HG03469 (cell line): ENCODE data around the gene IL18R1.

ENCODE experiments used
- ATAC-seq: cut with Tn5 transposase; IDR thresholded peaks from one replicate; pipeline ENCODE4 v1.9.1; 2021; ENCODE audit warnings: mild to moderate bottlenecking, moderate library complexity, moderate number of reproducible peaks; ENCODE audit not compliant: unreplicated experiment

Gene IL18R1

DNA sequence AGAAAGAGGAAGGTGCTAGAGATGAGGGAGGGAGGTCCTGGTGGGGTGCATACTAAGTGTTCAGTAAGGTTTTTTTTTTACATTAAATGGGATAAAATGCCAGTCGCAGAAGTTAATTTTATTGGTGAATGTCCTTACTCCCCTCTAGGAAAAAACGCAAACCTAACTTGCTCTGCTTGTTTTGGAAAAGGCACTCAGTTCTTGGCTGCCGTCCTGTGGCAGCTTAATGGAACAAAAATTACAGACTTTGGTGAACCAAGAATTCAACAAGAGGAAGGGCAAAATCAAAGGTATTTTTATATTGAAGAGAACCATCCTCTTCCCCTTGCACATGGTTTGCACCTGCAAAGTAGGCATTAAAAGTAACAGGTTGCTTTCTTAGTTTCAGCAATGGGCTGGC lies 12.7 kb upstream of the IL18R1 start:
- no peak for ATAC-seq

DNA sequence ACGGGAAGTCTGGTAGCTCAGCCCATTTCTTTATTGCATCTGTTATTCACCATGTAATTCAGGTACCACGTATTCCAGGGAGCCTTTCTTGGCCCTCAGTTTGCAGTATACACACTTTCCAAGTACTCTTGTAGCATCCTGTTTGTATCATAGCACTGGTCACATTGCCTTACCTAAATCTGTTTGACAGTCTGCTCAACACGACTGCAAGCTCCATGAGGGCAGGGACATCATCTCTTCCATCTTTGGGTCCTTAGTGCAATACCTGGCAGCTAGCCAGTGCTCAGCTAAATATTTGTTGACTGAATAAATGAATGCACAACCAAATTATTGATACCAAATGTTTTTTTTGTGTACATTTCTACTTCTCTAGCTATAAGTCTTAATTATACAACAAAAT lies 11.2 kb upstream of the IL18R1 start:
- no peak for ATAC-seq

- no peak for ATAC-seq
Measured at GRCh38 chr2:102345329-102345920, 10.2 kb upstream of the IL18R1 start.

DNA sequence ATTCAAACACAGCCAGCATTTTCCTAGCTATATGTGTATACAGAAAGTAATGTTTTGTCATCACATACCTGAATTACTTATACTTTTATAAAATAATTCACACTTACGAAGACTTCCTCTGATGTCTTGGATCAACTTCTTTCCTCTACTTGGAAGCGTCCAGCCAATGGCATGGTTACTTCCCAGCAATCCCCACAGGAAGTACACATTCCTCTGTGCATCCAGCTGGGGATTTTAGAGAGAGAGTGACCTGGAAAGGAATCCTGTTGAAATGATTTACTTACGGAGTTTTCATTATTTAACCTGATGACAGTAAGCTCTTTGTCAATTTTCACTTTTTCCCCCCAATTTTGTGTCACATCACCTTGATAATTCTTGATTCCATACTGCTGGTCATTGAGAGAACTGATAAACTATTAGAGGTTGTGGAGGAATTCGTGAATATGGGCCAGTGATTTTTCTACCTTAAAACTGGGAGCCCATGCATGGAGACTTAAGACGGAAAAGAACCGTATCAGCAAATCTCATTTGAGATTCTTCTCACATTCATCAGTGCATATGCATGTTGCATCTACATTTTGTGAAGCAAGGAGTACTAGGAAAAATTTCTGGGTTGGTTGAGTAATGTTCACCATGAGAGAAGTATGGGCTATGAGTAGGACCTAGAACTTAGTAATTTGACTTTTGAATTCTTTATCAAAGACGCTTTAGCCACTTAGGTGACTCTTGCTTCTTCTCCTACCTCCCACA lies 9.0 kb upstream of the IL18R1 start:
- no peak for ATAC-seq

GRCh38 chr2:102350137-102350793 lies 5.3 kb upstream of the IL18R1 start:
- no peak for ATAC-seq

GRCh38 chr2:102356381-102356712 lies 751 bp downstream of the IL18R1 start:
- ATAC-seq: no peak

GRCh38 chr2:102356741-102357140 lies 1.1 kb downstream of the IL18R1 start:
- no peak for ATAC-seq

GRCh38 chr2:102357937-102358336 lies 2.3 kb downstream of the IL18R1 start:
- no peak for ATAC-seq

GRCh38 chr2:102358496-102358895 lies 2.9 kb downstream of the IL18R1 start:
- no peak for ATAC-seq

DNA sequence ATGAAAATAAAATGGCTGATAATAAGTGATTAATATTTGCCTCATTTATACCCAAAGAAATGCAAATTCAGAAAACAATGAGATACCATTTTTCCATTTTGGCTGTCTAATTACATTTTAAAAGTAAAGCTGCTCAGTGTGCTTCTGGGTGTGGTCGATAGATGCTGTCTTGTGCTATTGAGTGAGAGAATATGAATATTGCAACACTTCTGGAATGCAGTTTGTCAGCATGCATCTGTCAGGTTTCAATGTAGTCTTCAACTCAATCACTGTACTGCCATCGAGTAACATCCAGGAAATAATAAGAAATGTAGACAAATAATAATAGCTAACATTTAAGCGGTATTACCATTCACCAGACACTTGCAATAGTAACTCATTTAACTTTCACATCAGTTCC lies 3.9 kb downstream of the IL18R1 start:
- ATAC-seq: no peak

GRCh38 chr2:102361632-102362241 lies 6.1 kb downstream of the IL18R1 start:
- ATAC-seq: no peak

GRCh38 chr2:102365763-102366162 lies 10.2 kb downstream of the IL18R1 start:
- ATAC-seq: no peak

DNA sequence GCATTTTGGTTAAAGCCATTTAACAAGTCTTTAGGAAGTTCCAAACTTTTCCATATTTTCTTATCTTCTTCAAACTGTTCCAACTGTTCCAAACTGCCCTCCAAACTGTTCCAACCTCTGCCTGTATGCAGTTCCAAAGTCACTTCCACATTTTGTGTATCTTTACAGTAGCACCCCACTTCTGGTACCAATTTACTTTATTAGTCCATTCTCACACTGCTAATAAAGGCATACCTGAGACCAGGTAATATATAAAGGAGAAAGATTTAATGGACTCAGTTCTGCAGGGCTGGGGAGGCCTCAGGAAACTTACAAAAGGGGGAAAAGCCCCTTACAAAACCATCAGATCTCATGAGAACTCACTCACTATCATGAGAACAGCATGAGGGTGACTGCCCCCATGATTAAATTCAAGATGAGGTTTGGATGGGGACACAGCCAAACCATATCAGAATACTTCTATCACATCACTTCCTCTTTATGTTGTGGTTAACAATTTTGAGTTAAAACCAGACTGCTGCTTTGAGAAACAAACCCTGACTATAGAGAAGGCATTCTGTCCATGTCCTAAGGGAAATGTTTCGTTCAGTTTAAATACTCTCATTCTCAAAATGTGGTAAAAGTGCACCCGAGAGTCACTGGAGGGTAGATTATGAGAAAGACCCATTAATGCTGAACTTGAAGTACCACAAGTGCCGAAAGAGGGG lies 11.0 kb downstream of the IL18R1 start:
- peak; percentile 82 for ATAC-seq

- peak; percentile 52 for ATAC-seq
Measured at GRCh38 chr2:102367331-102367971, 11.9 kb downstream of the IL18R1 start.

- ATAC-seq: no peak
Measured at GRCh38 chr2:102368461-102369109, 13.0 kb downstream of the IL18R1 start.

GRCh38 chr2:102369866-102370265 lies 14.3 kb downstream of the IL18R1 start:
- ATAC-seq: no peak

- ATAC-seq: no peak
Measured at GRCh38 chr2:102376052-102376591, 20.5 kb downstream of the IL18R1 start.

DNA sequence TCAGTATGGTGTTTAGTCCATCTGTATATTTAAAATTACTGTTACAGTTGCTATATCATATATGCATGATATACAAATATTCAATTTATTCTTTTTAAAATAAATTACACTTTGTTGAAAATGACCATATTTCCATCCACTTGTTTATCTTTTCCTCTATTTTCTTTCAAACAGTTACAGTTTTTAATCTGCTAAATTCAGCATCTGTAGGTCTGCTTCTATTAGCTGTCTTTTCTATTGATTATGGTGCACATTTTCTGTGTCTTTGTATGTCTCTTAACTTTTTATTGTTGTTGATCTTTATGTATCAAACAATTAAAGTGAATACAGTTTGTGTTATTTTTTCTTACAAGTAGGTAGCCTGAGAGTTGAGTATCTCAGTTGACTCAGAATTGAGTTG lies 28.1 kb downstream of the IL18R1 start:
- ATAC-seq: no peak

- ATAC-seq: no peak
Measured at GRCh38 chr2:102385522-102385921, 29.9 kb downstream of the IL18R1 start.

- ATAC-seq: no peak
Measured at GRCh38 chr2:102386004-102386403, 30.4 kb downstream of the IL18R1 start.
